ENCODE results near the gene PARP1. TPM values are rescaled to one million over a fixed set of nuclear protein-coding genes. Genes with fewer than 3 reads are reported as not detected.

The PARP1 gene
- total RNA-seq, 1 experiment from 2014 or later = 376 TPM

GRCh38 chr1:226444901-226445300 lies 37.0 kb upstream of the PARP1 start:
- peak; percentile 80 for ATAC-seq

More at GRCh38 chr1:226444901-226445300, 37.0 kb upstream of the PARP1 start:
- ChIA-PET POLR2A (interaction anchor here (0.9 kb wide), 1 partner anchor 32 kb away, joined by 4 read pairs; no protein-coding TSS in a partner anchor), CTCF (interaction anchor here (0.8 to 2.9 kb wide), 8 partner anchors 13 to 181 kb away, joined by 3 to 27 read pairs (median 4); partner anchors contain the start of gene PARP1)
- Mint-ChIP-seq H3K9me3 (peaks cover 11% of the 10 kb centered on the region), H3K27me3 (ENCODE audit: low read depth) (no peaks in the 10 kb centered on the region), H3K4me1 (peaks cover 61% of the 10 kb centered on the region), H3K36me3 (peaks cover 3% of the 10 kb centered on the region), H3K27ac (no peak overlapping the region), H3K4me3 (no peak overlapping the region)
- TF ChIP-seq ATF6 (CRISPR knock-in tag; IDR thresholded peaks at IDR 0.05) (no peak), GABPB1 (CRISPR knock-in tag; IDR thresholded peaks at IDR 0.05) (no peak), SMAD4 (CRISPR knock-in tag; IDR thresholded peaks at IDR 0.05) (no peak), ZNF121 (CRISPR knock-in tag; IDR thresholded peaks at IDR 0.05) (no peak), MYBL2 (CRISPR knock-in tag; IDR thresholded peaks at IDR 0.05) (no peak), ELF4 (CRISPR knock-in tag; IDR thresholded peaks at IDR 0.05; ENCODE audit: low read depth) (no peak), TEAD4 (CRISPR knock-in tag; IDR thresholded peaks at IDR 0.05) (no peak), ZBTB21 (CRISPR knock-in tag; IDR thresholded peaks at IDR 0.05; ENCODE audit: borderline replicate concordance) (no peak), ATF1 (CRISPR knock-in tag; IDR thresholded peaks at IDR 0.05) (no peak), NFYB (CRISPR knock-in tag; conservative IDR thresholded peaks at IDR 0.05; ENCODE audit: low read depth) (no peak), NFATC4 (CRISPR knock-in tag; IDR thresholded peaks at IDR 0.05) (no peak), ATF3 (CRISPR knock-in tag; conservative IDR thresholded peaks at IDR 0.05) (no peak), TP53 (CRISPR knock-in tag; IDR thresholded peaks at IDR 0.05) (no peak)
- TF ChIP-seq, protein P1, sequence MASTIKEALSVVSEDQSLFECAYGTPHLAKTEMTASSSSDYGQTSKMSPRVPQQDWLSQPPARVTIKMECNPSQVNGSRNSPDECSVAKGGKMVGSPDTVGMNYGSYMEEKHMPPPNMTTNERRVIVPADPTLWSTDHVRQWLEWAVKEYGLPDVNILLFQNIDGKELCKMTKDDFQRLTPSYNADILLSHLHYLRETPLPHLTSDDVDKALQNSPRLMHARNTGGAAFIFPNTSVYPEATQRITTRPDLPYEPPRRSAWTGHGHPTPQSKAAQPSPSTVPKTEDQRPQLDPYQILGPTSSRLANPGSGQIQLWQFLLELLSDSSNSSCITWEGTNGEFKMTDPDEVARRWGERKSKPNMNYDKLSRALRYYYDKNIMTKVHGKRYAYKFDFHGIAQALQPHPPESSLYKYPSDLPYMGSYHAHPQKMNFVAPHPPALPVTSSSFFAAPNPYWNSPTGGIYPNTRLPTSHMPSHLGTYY (CRISPR knock-in tag; IDR thresholded peaks at IDR 0.05) = no peak
- TF ChIP-seq, protein P2, sequence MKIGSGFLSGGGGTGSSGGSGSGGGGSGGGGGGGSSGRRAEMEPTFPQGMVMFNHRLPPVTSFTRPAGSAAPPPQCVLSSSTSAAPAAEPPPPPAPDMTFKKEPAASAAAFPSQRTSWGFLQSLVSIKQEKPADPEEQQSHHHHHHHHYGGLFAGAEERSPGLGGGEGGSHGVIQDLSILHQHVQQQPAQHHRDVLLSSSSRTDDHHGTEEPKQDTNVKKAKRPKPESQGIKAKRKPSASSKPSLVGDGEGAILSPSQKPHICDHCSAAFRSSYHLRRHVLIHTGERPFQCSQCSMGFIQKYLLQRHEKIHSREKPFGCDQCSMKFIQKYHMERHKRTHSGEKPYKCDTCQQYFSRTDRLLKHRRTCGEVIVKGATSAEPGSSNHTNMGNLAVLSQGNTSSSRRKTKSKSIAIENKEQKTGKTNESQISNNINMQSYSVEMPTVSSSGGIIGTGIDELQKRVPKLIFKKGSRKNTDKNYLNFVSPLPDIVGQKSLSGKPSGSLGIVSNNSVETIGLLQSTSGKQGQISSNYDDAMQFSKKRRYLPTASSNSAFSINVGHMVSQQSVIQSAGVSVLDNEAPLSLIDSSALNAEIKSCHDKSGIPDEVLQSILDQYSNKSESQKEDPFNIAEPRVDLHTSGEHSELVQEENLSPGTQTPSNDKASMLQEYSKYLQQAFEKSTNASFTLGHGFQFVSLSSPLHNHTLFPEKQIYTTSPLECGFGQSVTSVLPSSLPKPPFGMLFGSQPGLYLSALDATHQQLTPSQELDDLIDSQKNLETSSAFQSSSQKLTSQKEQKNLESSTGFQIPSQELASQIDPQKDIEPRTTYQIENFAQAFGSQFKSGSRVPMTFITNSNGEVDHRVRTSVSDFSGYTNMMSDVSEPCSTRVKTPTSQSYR (CRISPR knock-in tag; IDR thresholded peaks at IDR 0.05) = no peak
- TF ChIP-seq, protein P3, sequence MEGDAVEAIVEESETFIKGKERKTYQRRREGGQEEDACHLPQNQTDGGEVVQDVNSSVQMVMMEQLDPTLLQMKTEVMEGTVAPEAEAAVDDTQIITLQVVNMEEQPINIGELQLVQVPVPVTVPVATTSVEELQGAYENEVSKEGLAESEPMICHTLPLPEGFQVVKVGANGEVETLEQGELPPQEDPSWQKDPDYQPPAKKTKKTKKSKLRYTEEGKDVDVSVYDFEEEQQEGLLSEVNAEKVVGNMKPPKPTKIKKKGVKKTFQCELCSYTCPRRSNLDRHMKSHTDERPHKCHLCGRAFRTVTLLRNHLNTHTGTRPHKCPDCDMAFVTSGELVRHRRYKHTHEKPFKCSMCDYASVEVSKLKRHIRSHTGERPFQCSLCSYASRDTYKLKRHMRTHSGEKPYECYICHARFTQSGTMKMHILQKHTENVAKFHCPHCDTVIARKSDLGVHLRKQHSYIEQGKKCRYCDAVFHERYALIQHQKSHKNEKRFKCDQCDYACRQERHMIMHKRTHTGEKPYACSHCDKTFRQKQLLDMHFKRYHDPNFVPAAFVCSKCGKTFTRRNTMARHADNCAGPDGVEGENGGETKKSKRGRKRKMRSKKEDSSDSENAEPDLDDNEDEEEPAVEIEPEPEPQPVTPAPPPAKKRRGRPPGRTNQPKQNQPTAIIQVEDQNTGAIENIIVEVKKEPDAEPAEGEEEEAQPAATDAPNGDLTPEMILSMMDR (IDR thresholded peaks at IDR 0.05) = no peak
- TF ChIP-seq, protein P4, sequence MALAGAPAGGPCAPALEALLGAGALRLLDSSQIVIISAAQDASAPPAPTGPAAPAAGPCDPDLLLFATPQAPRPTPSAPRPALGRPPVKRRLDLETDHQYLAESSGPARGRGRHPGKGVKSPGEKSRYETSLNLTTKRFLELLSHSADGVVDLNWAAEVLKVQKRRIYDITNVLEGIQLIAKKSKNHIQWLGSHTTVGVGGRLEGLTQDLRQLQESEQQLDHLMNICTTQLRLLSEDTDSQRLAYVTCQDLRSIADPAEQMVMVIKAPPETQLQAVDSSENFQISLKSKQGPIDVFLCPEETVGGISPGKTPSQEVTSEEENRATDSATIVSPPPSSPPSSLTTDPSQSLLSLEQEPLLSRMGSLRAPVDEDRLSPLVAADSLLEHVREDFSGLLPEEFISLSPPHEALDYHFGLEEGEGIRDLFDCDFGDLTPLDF (CRISPR knock-in tag; IDR thresholded peaks at IDR 0.05) = no peak
- TF ChIP-seq, protein P5, sequence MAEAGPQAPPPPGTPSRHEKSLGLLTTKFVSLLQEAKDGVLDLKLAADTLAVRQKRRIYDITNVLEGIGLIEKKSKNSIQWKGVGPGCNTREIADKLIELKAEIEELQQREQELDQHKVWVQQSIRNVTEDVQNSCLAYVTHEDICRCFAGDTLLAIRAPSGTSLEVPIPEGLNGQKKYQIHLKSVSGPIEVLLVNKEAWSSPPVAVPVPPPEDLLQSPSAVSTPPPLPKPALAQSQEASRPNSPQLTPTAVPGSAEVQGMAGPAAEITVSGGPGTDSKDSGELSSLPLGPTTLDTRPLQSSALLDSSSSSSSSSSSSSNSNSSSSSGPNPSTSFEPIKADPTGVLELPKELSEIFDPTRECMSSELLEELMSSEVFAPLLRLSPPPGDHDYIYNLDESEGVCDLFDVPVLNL (CRISPR knock-in tag; IDR thresholded peaks at IDR 0.05; ENCODE audit: borderline replicate concordance, low read depth) = no peak
- TF ChIP-seq, protein P6, sequence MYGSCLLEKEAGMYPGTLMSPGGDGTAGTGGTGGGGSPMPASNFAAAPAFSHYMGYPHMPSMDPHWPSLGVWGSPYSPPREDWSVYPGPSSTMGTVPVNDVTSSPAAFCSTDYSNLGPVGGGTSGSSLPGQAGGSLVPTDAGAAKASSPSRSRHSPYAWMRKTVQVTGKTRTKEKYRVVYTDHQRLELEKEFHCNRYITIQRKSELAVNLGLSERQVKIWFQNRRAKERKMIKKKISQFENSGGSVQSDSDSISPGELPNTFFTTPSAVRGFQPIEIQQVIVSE (CRISPR knock-in tag; IDR thresholded peaks at IDR 0.05; ENCODE audit: borderline replicate concordance) = no peak
- DNase-seq (ENCODE audit: low spot score) = no peak

Data from WTC11 (cell line).